Measurements from ENCODE around the gene SOX12. TPM values are rescaled to one million over a fixed set of nuclear protein-coding genes. Genes with fewer than 3 reads are reported as not detected.

SOX12 gene
- total RNA-seq, 1 donor from 2014 or later: 3.7 TPM

DNA sequence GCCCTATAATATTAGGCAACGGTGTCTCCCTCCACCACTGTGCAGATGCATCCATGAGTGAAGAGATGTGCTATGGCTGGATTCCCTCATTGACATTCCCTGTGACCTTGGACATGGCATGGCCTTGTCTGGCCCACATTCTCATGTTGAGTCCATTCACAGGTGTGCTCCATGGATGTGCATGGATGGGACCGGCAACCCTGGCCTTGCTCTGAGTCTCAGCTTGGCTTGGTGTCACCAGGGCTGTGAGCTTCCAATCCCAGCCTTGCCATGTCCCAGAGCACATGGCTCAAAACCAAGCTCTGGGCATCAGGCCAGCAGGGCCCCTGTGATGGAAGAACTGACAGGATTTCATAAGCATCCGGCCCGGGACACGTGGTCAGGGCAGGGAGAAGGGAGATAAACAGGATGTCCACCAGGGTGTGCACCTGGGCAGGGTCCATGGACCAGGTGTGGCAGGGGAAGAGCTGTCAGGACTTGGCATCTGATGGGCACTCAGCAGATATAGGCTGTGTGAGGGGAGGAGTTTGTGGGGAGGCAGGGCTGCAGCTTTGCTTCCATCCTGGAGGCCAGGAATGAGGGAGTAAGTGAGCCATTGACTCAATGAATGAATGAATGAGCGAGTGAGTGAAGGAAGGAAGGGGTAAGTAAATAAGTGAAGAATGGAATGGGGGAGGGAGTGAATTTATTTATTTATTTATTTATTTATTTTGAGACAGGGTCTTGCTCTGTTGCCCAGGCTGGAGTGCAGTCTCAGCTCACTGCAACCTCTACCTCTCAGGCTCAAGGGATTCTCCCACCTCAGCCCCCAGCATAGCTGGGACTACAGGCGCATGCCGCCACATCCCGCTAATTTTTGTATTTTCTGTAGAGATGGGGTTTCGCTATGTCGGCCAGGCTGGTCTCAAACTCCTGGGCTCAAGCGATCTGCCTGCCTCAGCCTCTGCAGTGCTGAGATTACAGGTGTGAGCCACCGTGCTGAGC is 37.2 kb downstream of the SOX12 start:
- H3K4me3 ChIP-seq (ENCODE audit: low read length in 3 of 3): no peak overlapping the region
- H3K4me1 ChIP-seq (ENCODE audit: control insufficient read depth in 3 of 3, insufficient read depth in 3 of 3, low read length in 3 of 3): peaks cover 0 to 6% (median 4%) of the 10 kb centered on the region in 3 donors
- H3K9ac ChIP-seq (ENCODE audit: low read depth in 1 of 3, low read length in 3 of 3): no peak overlapping the region
- no peak overlapping the region for H3K27ac ChIP-seq (ENCODE audit: low read depth, low read length)
- peaks cover 0 to 4% (median 3%) of the 10 kb centered on the region in 3 donors for H3K27me3 ChIP-seq (ENCODE audit: control insufficient read depth in 3 of 3, insufficient read depth in 3 of 3, low read length in 3 of 3)
- H3K9me3 ChIP-seq (ENCODE audit: control insufficient read depth in 3 of 3, low read length in 3 of 3): no peaks in the 10 kb centered on the region
- H3K36me3 ChIP-seq (ENCODE audit: control insufficient read depth in 3 of 3, insufficient read depth in 3 of 3, low read length in 3 of 3): no peaks in the 10 kb centered on the region

DNA sequence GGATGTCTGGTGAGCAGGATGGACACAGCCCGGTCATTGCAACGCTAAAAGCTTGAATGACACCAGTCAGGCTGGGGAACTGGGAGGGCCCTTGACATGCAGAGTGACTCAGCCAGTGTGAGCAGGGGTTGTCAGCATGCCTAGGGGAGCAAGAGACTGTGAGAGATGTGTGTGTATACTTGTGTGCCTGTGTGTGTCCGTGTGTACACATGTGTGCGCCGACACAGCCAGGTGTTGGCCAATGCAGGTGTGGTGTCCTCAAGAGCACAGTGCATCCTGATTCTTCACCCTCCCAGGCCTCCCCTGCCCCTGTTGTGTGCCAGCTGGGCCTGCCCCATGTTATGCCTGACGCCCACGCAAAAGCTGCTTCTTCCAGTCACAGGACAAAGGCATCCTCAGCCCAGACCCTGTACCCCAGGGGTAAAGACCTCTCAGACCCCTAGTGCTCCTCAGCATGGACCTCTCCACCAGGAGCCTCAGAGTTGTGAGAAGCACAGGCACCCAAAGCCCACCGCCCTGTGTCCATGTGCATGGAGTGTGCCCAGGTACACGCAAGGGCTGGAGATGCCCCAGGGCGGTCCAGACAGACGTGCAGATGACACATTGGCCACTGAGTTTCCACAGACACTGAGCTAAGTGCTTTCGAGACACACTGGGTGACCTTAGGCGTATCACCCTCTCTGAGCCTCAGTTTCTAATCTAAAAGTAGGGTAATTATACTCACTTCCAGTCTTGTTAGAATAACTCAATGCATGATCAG is 38.1 kb downstream of the SOX12 start:
- Histone ChIP-seq H3K27me3 (ENCODE audit: control insufficient read depth in 3 of 3, insufficient read depth in 3 of 3, low read length in 3 of 3) (peaks cover 0 to 4% (median 3%) of the 10 kb centered on the region in 3 donors), H3K27ac (ENCODE audit: low read depth, low read length) (no peak overlapping the region), H3K4me1 (ENCODE audit: control insufficient read depth in 3 of 3, insufficient read depth in 3 of 3, low read length in 3 of 3) (peaks cover 0 to 6% (median 4%) of the 10 kb centered on the region in 3 donors), H3K9ac (ENCODE audit: low read depth in 1 of 3, low read length in 3 of 3) (no peak overlapping the region), H3K4me3 (ENCODE audit: low read length in 3 of 3) (no peak overlapping the region), H3K9me3 (ENCODE audit: control insufficient read depth in 3 of 3, low read length in 3 of 3) (no peaks in the 10 kb centered on the region), H3K36me3 (ENCODE audit: control insufficient read depth in 3 of 3, insufficient read depth in 3 of 3, low read length in 3 of 3) (no peaks in the 10 kb centered on the region)

DNA sequence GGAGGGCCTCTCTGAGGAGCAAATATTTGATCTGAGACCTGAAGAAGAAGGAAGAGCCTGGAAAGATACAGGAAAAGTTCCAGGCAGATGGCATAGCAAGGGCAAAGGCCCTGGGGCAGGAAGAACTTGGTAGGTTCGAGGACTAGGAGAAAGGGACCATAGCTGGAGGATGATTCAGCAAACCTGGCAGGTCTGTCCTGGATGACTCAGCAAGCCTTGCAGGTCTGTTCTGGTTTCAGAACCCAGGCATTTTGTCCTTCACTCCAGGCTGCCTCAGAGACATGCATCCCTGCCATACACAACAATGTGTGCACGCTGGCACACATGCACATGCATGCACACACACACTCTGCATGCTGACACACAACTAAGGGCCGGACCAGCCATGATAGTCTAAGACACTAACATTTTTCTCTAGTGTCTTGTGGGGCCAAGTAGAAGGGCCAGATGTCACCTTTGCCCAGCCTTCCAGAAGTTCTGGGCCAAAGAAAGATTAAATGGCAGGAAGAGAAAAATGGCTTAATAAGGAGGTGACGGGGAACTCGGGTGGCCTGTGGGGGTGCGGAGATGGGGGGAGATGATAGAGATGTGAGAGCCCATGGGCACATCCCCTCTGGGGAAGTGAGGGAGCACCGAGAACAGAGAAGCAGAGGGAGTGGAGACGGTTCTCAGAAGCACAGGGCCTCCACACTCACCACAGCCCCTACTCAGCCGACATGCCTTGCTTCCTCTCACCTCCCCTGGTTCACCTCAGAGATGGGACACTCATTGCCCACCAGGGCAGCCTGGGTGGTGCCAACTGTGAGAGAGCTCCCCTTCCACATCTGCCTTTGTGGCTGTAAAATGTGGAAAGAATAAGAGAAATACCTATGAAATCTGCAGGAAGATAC is 39.8 kb downstream of the SOX12 start:
- Histone ChIP-seq H3K4me3 (ENCODE audit: low read length in 3 of 3) (no peak overlapping the region), H3K4me1 (ENCODE audit: control insufficient read depth in 3 of 3, insufficient read depth in 3 of 3, low read length in 3 of 3) (peaks cover 0 to 6% (median 4%) of the 10 kb centered on the region in 3 donors), H3K27me3 (ENCODE audit: control insufficient read depth in 3 of 3, insufficient read depth in 3 of 3, low read length in 3 of 3) (peaks cover 0 to 4% (median under 1%) of the 10 kb centered on the region in 3 donors), H3K27ac (ENCODE audit: low read depth, low read length) (no peak overlapping the region), H3K9me3 (ENCODE audit: control insufficient read depth in 3 of 3, low read length in 3 of 3) (no peaks in the 10 kb centered on the region), H3K36me3 (ENCODE audit: control insufficient read depth in 3 of 3, insufficient read depth in 3 of 3, low read length in 3 of 3) (no peaks in the 10 kb centered on the region), H3K9ac (ENCODE audit: low read depth in 1 of 3, low read length in 3 of 3) (no peak overlapping the region)

DNA sequence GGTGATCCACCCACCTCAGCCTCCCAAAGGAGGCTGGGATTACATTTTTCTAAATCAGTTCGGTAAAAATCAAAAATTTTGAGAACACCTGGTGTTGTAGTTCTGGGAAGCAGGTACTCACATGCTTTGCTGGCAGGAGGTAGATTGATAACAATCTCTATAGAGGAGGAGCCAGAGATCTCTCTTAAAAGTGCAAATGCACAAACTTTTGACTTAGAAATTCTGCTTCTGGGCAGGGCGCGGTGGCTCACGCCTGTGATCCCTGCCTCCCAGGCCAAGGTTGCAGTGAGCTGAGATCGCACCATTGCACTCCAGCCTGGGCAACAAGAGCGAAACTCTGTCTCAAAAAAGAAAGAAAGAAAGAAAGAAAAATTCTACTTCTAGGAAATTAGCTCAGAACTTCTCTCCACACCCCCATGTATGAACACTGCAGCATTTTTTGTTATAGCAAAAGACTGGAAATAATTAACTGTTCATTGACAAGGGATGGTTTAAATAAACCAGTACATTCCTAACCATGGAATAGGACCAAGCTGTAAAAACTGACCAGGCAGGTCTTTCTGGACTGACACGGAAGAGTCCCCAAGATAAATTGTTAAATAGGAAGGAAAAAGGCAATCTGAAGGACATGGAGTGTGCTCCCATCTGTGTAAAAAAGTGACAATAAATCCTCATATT is 40.8 kb downstream of the SOX12 start:
- H3K36me3 ChIP-seq (ENCODE audit: control insufficient read depth in 3 of 3, insufficient read depth in 3 of 3, low read length in 3 of 3): no peaks in the 10 kb centered on the region
- H3K4me1 ChIP-seq (ENCODE audit: control insufficient read depth in 3 of 3, insufficient read depth in 3 of 3, low read length in 3 of 3): peaks cover 0 to 9% (median 6%) of the 10 kb centered on the region in 3 donors

DNA sequence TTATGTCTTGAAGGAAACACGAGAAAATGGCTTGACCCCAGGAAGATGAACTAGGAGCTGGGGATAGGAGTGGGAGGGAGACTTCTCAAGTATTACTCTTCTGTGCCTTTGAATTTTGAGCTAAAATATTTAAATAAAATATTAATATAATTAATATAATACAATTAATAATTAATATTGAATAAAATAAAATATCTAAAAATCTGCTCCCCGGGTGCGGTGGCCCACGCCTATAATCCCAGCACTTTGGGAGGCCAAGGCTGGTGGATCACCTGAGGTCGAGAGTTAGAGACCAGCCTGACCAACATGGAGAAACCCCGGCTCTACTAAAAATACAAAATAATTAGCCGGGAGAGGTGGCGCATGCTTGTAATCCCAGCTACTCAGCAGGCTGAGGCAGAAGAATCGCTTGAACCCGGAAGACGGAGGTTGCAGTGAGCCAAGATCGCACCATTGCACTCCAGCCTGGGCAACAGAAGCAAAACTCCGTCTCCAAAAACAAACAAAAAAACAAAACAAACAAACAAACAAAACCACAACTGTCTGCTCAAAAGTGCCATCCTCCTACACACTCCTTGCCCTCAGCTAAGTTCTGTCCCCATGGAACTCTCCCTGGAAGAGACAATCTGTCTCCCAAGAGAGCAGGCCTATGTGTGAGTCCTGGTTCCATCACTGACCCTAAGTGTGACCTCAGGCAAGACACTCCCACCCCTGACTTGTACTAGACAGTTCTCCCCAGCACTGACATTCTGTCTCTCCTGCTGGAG is 41.5 kb downstream of the SOX12 start:
- Histone ChIP-seq H3K36me3 (ENCODE audit: control insufficient read depth in 3 of 3, insufficient read depth in 3 of 3, low read length in 3 of 3) (no peaks in the 10 kb centered on the region), H3K4me1 (ENCODE audit: control insufficient read depth in 3 of 3, insufficient read depth in 3 of 3, low read length in 3 of 3) (peaks cover 6 to 16% (median 12%) of the 10 kb centered on the region in 3 donors), H3K9me3 (ENCODE audit: control insufficient read depth in 3 of 3, low read length in 3 of 3) (no peaks in the 10 kb centered on the region), H3K9ac (ENCODE audit: low read depth in 1 of 3, low read length in 3 of 3) (no peak overlapping the region), H3K4me3 (ENCODE audit: low read length in 3 of 3) (no peak overlapping the region), H3K27ac (ENCODE audit: low read depth, low read length) (no peak overlapping the region), H3K27me3 (ENCODE audit: control insufficient read depth in 3 of 3, insufficient read depth in 3 of 3, low read length in 3 of 3) (peaks cover 0 to 3% (median 0%) of the 10 kb centered on the region in 3 donors)

More for the DNA sequence above, 40.8 kb downstream of the SOX12 start:
- Histone ChIP-seq H3K27me3 (ENCODE audit: control insufficient read depth in 3 of 3, insufficient read depth in 3 of 3, low read length in 3 of 3) (peaks cover 0 to 3% (median 0%) of the 10 kb centered on the region in 3 donors), H3K4me3 (ENCODE audit: low read length in 3 of 3) (no peak overlapping the region), H3K27ac (ENCODE audit: low read depth, low read length) (no peak overlapping the region), H3K9ac (ENCODE audit: low read depth in 1 of 3, low read length in 3 of 3) (no peak overlapping the region), H3K9me3 (ENCODE audit: control insufficient read depth in 3 of 3, low read length in 3 of 3) (no peaks in the 10 kb centered on the region)

DNA sequence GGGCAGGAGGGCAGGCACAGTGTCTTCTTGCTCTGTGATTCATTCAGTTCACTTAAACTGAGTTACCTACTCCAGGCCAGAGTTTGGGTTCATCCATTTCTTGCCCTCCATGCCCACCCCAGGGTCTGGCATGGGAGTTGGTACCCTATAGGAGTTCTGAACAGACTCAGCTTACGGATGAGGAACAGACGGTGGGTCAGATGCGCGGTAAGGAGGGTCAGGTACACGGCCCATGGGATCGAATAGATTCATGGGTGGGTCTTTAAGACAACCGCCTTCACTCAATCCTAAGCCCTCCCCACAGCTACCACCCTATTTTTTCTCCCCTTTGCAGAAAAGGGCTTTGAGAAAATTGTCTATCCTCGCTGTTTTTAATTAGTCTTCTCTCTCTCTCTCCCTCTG is 42.1 kb downstream of the SOX12 start:
- H3K27me3 ChIP-seq (ENCODE audit: control insufficient read depth in 3 of 3, insufficient read depth in 3 of 3, low read length in 3 of 3): peaks cover 0 to 3% (median 0%) of the 10 kb centered on the region in 3 donors
- H3K36me3 ChIP-seq (ENCODE audit: control insufficient read depth in 3 of 3, insufficient read depth in 3 of 3, low read length in 3 of 3): no peaks in the 10 kb centered on the region
- no peak overlapping the region for H3K4me3 ChIP-seq (ENCODE audit: low read length in 3 of 3)
- H3K9me3 ChIP-seq (ENCODE audit: control insufficient read depth in 3 of 3, low read length in 3 of 3): no peaks in the 10 kb centered on the region
- no peak overlapping the region for H3K9ac ChIP-seq (ENCODE audit: low read depth in 1 of 3, low read length in 3 of 3)
- peaks cover 11 to 20% (median 13%) of the 10 kb centered on the region in 3 donors for H3K4me1 ChIP-seq (ENCODE audit: control insufficient read depth in 3 of 3, insufficient read depth in 3 of 3, low read length in 3 of 3)
- no peak overlapping the region for H3K27ac ChIP-seq (ENCODE audit: low read depth, low read length)

DNA sequence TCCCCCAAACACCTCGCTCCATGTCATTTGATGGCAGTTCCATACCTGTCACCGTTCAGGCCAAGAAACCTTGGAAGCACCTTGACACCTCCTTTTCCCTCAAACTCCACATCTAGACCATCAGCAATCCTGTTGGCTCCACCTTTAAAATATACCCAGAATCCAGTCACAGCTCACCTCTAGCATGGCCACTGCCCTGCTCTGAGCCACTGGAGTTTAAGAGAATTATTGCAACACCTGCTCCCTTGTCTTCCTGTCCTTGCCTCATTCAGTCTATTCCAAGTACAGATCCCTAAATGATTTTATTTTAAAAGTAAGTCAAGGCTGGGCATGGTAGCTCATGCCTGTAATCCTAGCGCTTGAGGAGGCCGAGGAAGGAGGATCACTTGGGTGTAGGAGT is 43.6 kb downstream of the SOX12 start:
- H3K9me3 ChIP-seq (ENCODE audit: control insufficient read depth in 3 of 3, low read length in 3 of 3): no peaks in the 10 kb centered on the region
- no peak overlapping the region for H3K27ac ChIP-seq (ENCODE audit: low read depth, low read length)
- H3K36me3 ChIP-seq (ENCODE audit: control insufficient read depth in 3 of 3, insufficient read depth in 3 of 3, low read length in 3 of 3): no peaks in the 10 kb centered on the region
- H3K4me1 ChIP-seq (ENCODE audit: control insufficient read depth in 3 of 3, insufficient read depth in 3 of 3, low read length in 3 of 3): peaks cover 11 to 23% (median 15%) of the 10 kb centered on the region in 3 donors
- H3K27me3 ChIP-seq (ENCODE audit: control insufficient read depth in 3 of 3, insufficient read depth in 3 of 3, low read length in 3 of 3): peaks cover 0 to 3% (median 0%) of the 10 kb centered on the region in 3 donors
- H3K9ac ChIP-seq (ENCODE audit: low read depth in 1 of 3, low read length in 3 of 3): no peak overlapping the region
- H3K4me3 ChIP-seq (ENCODE audit: low read length in 3 of 3): no peak overlapping the region

DNA sequence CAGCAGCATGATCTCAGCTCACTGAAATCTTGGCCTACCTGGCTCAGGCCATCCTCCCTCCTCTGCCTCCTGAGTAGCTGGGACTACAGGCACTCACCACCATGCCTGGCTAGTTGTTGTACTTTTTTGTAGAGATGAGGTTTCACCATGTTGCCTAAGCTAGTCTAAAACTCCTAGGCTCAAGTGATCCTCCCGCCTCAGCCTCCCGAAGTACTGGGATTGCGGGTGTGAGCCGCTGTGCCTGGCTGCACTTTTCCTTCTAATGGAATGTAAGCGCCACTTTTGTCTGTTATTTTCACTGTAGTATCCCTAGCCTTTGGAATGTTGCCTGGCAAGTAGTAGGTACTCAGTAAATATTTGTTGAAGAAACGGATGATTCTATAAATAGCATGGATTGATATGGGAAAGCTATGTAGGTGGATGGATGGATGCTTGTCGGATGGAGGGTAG is 44.8 kb downstream of the SOX12 start:
- Histone ChIP-seq H3K9ac (ENCODE audit: low read depth in 1 of 3, low read length in 3 of 3) (no peak overlapping the region), H3K27ac (ENCODE audit: low read depth, low read length) (no peak overlapping the region), H3K27me3 (ENCODE audit: control insufficient read depth in 3 of 3, insufficient read depth in 3 of 3, low read length in 3 of 3) (peaks cover 0 to 3% (median 0%) of the 10 kb centered on the region in 3 donors), H3K4me1 (ENCODE audit: control insufficient read depth in 3 of 3, insufficient read depth in 3 of 3, low read length in 3 of 3) (peaks cover 11 to 23% (median 15%) of the 10 kb centered on the region in 3 donors), H3K4me3 (ENCODE audit: low read length in 3 of 3) (no peak overlapping the region), H3K9me3 (ENCODE audit: control insufficient read depth in 3 of 3, low read length in 3 of 3) (no peaks in the 10 kb centered on the region), H3K36me3 (ENCODE audit: control insufficient read depth in 3 of 3, insufficient read depth in 3 of 3, low read length in 3 of 3) (no peaks in the 10 kb centered on the region)

All from skeletal muscle tissue (tissue), 4 donors.